ENCODE measurements around the gene HSPG2. TPM values are rescaled to one million over a fixed set of nuclear protein-coding genes. Genes with fewer than 3 reads are reported as not detected.

The HSPG2 gene
- total and polyA plus RNA-seq, 2 of the 8 experiments (the other 6 are each of a cell fraction or from before 2014, with no cell fraction given) = 17.8 to 111 TPM

DNA sequence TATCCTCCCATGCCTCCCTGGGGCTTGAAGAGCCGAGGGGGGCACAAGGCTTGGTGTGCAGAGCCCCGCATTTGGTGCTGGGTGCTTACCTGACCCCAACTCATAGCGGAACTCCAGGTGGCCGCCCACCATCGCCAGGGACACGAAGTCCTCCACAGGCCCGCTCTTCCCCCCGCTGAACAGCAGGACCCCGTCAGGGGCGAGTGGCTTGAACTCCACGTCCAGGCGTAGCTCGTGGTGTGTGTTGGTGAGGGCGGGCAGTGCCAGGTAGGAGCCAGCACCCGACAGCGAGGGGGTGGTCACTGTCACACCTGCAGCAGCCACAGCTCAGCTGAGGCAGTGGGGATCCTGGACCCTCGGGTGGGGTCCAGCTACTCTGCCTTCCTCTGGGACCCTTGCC is 107.8 kb downstream of the HSPG2 start:
- CTCF ChIA-PET (ENCODE audit: partially characterized antibody) = interaction anchor here (0.9 kb wide), 1 partner anchor 126 kb away, joined by 3 read pairs; no protein-coding TSS in a partner anchor
- TF ChIP-seq SIX5 (IDR thresholded peaks at IDR 0.05; ENCODE audit: low read depth, low read length) = no peak
- TF ChIP-seq SRF (IDR thresholded peaks at IDR 0.05; ENCODE audit: low read depth, low read length) = no peak
- no peak for TF ChIP-seq RFX5 (IDR thresholded peaks at IDR 0.05; ENCODE audit: borderline replicate concordance, low read depth, low read length)
- no peak for TF ChIP-seq EGR1 (IDR thresholded peaks at IDR 0.05; ENCODE audit: borderline replicate concordance, low read depth, low read length)
- TF ChIP-seq CREB1 (IDR thresholded peaks at IDR 0.05) = no peak
- TF ChIP-seq CHD1 (IDR thresholded peaks at IDR 0.05; ENCODE audit: low read depth, low read length) = no peak
- no peak for TF ChIP-seq RBBP5 (IDR thresholded peaks at IDR 0.05; ENCODE audit: borderline replicate concordance, low read depth, low read length)
- TF ChIP-seq CBX8 (IDR thresholded peaks at IDR 0.05; ENCODE audit: borderline replicate concordance, low read depth, low read length) = no peak
- no peak for TF ChIP-seq GTF2F1 (IDR thresholded peaks at IDR 0.05; ENCODE audit: borderline replicate concordance, low read depth, low read length)
- TF ChIP-seq KDM4A (IDR thresholded peaks at IDR 0.05; ENCODE audit: low read depth, low read length, severe bottlenecking) = no peak
- TF ChIP-seq TAF1 (IDR thresholded peaks at IDR 0.05; ENCODE audit: low read depth, low read length) = no peak
- no peak for TF ChIP-seq CEBPB (IDR thresholded peaks at IDR 0.05; ENCODE audit: low read depth, low read length)
- no peak for TF ChIP-seq SP1 (IDR thresholded peaks at IDR 0.05; ENCODE audit: low read depth, low read length)
- TF ChIP-seq JUND (IDR thresholded peaks at IDR 0.05; ENCODE audit: low read length) = no peak

More for the DNA sequence above, 107.8 kb downstream of the HSPG2 start:
- Histone ChIP-seq H3K36me3 (ENCODE audit: control insufficient read depth in 2 of 4, insufficient read depth in 4 of 4, low read length in 3 of 4) (peaks cover 21 to 68% (median 52%) of the 10 kb centered on the region in 4 experiments), H3K14ac (ENCODE audit: insufficient read length) (no peak overlapping the region), H2BK15ac (ENCODE audit: low read length) (no peak overlapping the region), H3K18ac (ENCODE audit: extremely low read depth, low read length) (no peak overlapping the region), H4K20me1 (replicated peaks in 1 of 2; ENCODE audit: control insufficient read depth in 1 of 2, insufficient read depth in 2 of 2, low read length in 2 of 2) (peaks cover 0 to 5% of the 10 kb centered on the region in 2 experiments), H3K23me2 (ENCODE audit: low read depth, low read length) (no peaks in the 10 kb centered on the region), H2BK5ac (ENCODE audit: low read depth, low read length) (no peak overlapping the region), H3K79me1 (ENCODE audit: low read depth, low read length) (no peaks in the 10 kb centered on the region), H4K91ac (replicated peaks; ENCODE audit: insufficient read length, low read length) (no peak overlapping the region), H3K4me1 (replicated peaks in 1 of 4; ENCODE audit: control insufficient read depth in 3 of 4, insufficient read depth in 4 of 4, low read length in 3 of 4) (no peaks in the 10 kb centered on the region), H3K4me2 (ENCODE audit: insufficient read depth in 1 of 2, low read depth in 2 of 2, low read length in 2 of 2) (no peak overlapping the region), H3K9me3 (ENCODE audit: insufficient read depth in 2 of 2, low read depth in 1 of 2, low read length in 1 of 2) (peaks cover under 1 to 2% of the 10 kb centered on the region in 2 experiments; a peak in 1 of 4 replicates), H2BK12ac (ENCODE audit: low read depth, low read length) (no peak overlapping the region), H2AK5ac (ENCODE audit: low read depth, low read length) (no peak overlapping the region), H3K9ac (replicated peaks in 1 of 4; ENCODE audit: extremely low read depth in 1 of 4, low read depth in 3 of 4, low read length in 3 of 4) (no peak overlapping the region), H3K27ac (ENCODE audit: low read depth, low read length) (no peak overlapping the region), H3K23ac (ENCODE audit: insufficient read length) (no peak overlapping the region), H2AFZ (ENCODE audit: low read length) (no peak overlapping the region), H3K4ac (replicated peaks; ENCODE audit: insufficient read length, low read depth, low read length) (no peak overlapping the region), H3K79me2 (ENCODE audit: control insufficient read depth in 1 of 2, insufficient read depth in 2 of 2, low read length in 2 of 2) (no peaks in the 10 kb centered on the region), H2BK120ac (replicated peaks; ENCODE audit: low read depth, low read length) (no peak overlapping the region), H3K4me3 (ENCODE audit: extremely low read depth in 1 of 4, insufficient read depth in 2 of 4, low read depth in 3 of 4, low read length in 4 of 4) (no peak overlapping the region), H4K8ac (ENCODE audit: extremely low read depth, insufficient read depth, low read length) (no peak overlapping the region), H2BK20ac (ENCODE audit: low read length) (no peak overlapping the region), H3K27me3 (replicated peaks in 1 of 4; ENCODE audit: control insufficient read depth in 3 of 4, extremely low read depth in 1 of 4, insufficient read depth in 3 of 4, low read length in 3 of 4) (no peaks in the 10 kb centered on the region), H4K5ac (ENCODE audit: insufficient read length, low read depth, low read length) (no peak overlapping the region), H3K56ac (replicated peaks; ENCODE audit: insufficient read length, low read depth, low read length) (no peak overlapping the region)
- DNase-seq (ENCODE audit: low read depth in 1 of 2, low spot score in 2 of 2) (no peak), FAIRE-seq (no peak)
- WGBS, 2 experiments (ENCODE audit: extremely low coverage in 1 of 2, insufficient coverage in 1 of 2, insufficient read length in 1 of 2, insufficient replicate concordance in 2 of 2, low coverage in 1 of 2, low lambda C conversion rate in 2 of 2, missing lambda C conversion rate in 1 of 2) = 91% methylated on average over 17 of the region's 17 CpGs; no CpG with 5 or more reads in 1 of the 2 experiments
- POLR2A ChIA-PET (ENCODE audit: partially characterized antibody) = no interaction called here
